IPS-20b (cell line): ENCODE data around the gene TMEM184B.

Experiments used
- H3K27ac ChIP-seq: one replicate; pipeline ENCODE4 v1.5.1; 2013; ENCODE audit warnings: low read length
- H3K27me3 ChIP-seq: 2 replicates; pipeline ENCODE4 v1.6.1; 2013; ENCODE audit warnings: mild to moderate bottlenecking, low read length, inconsistent platforms; ENCODE audit not compliant: insufficient read depth
- H3K36me3 ChIP-seq: 2 replicates; pipeline ENCODE4 v1.6.1; 2013; ENCODE audit warnings: low read depth, mild to moderate bottlenecking, inconsistent platforms, low read length, moderate library complexity; ENCODE audit not compliant: insufficient read depth
- H3K4me1 ChIP-seq: 2 replicates; pipeline ENCODE4 v1.6.1; 2013; ENCODE audit warnings: mild to moderate bottlenecking, control low read depth, inconsistent platforms, low read length, moderate library complexity; ENCODE audit not compliant: insufficient read depth
- H3K4me3 ChIP-seq: 2 replicates; pipeline ENCODE4 v1.5.1; 2013; ENCODE audit warnings: mild to moderate bottlenecking, low read length, inconsistent platforms
- H3K9ac ChIP-seq: 2 replicates; pipeline ENCODE4 v1.6.1; 2013; ENCODE audit warnings: low read depth, mild to moderate bottlenecking, inconsistent platforms, low read length, moderate library complexity
- H3K9me3 ChIP-seq: 2 replicates; pipeline ENCODE4 v1.6.1; 2013; ENCODE audit warnings: mild to moderate bottlenecking, low read depth, low read length, inconsistent platforms; ENCODE audit not compliant: insufficient read depth

Gene TMEM184B

DNA sequence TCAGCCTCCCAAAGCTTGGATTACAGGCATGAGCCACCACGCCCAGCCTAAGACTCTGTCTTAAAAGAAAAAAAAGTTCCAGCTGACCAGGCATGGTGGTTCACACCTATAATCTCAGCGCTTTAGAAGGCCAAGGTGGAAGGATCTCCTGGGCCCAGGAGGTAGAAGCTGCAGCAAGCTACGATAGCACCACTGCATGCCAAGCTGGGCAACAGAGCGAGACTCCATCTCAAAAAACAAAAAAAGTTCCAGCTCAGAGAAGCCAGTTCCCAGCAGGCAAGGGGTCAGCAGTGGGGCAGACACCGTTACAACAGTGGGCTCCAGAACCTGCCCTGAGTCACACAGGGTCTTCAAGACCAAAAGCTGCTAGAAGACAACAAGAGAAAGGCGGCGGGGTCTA, 3.3 kb downstream of the TMEM184B start:
- Histone ChIP-seq H3K36me3 (peaks cover 4% of the 10 kb centered on the region), H3K4me1 (peaks cover 13% of the 10 kb centered on the region; the same call in 1 of the 2 replicates), H3K4me3 (no peak overlapping the region), H3K9ac (no peak overlapping the region), H3K9me3 (no peaks in the 10 kb centered on the region), H3K27me3 (peaks cover 5% of the 10 kb centered on the region; the same call in 1 of the 2 replicates), H3K27ac (no peak overlapping the region)

DNA sequence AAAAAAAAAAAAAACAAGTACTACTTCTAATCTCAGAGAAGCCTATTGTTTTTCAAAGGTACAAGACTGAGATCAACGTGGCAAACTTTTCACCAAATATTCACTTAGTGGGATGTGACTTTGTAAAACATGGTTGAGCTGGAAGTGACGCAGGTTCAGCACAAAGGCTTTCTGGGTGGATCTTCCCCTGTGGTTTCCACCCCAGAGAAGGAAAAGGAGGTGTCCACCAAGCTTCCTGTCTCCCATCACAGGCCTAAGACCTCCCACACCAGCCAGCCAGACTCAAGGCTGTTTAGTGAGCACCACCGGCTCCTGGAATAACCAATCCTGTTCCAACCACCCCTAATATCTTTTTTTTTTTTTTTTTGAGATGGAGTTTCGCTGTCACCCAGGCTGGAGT, 5.7 kb downstream of the TMEM184B start:
- no peak overlapping the region for H3K27ac ChIP-seq
- peaks cover 9% of the 10 kb centered on the region; the same call in 1 of the 2 replicates for H3K4me1 ChIP-seq
- peaks cover 16% of the 10 kb centered on the region for H3K36me3 ChIP-seq
- H3K27me3 ChIP-seq: no peaks in the 10 kb centered on the region
- H3K9me3 ChIP-seq: no peaks in the 10 kb centered on the region
- no peak overlapping the region for H3K4me3 ChIP-seq
- no peak overlapping the region for H3K9ac ChIP-seq

DNA sequence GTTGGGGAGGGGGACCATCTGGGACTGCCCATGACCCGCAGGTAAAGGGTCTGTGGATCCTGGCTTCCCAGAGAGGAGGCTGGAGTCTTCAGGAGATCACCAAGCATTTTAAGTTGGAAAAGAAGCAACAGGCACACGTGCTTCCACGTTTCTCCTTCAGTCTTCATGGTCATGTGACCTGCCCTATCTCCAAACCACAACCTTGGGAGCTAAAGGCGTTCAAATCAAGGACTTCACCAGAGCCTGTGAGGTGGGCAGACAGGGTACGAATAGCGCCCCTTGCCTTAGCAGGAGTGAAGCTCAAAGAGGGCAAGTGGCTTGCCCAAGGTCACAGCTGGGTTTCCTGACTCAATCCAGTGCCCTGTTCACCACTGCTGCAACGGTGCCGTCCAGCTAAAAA, 6.7 kb downstream of the TMEM184B start:
- Histone ChIP-seq H3K9ac (no peak overlapping the region), H3K36me3 (peaks cover 16% of the 10 kb centered on the region), H3K27ac (no peak overlapping the region), H3K9me3 (no peaks in the 10 kb centered on the region), H3K4me1 (peaks cover 8% of the 10 kb centered on the region), H3K27me3 (no peaks in the 10 kb centered on the region), H3K4me3 (no peak overlapping the region)

DNA sequence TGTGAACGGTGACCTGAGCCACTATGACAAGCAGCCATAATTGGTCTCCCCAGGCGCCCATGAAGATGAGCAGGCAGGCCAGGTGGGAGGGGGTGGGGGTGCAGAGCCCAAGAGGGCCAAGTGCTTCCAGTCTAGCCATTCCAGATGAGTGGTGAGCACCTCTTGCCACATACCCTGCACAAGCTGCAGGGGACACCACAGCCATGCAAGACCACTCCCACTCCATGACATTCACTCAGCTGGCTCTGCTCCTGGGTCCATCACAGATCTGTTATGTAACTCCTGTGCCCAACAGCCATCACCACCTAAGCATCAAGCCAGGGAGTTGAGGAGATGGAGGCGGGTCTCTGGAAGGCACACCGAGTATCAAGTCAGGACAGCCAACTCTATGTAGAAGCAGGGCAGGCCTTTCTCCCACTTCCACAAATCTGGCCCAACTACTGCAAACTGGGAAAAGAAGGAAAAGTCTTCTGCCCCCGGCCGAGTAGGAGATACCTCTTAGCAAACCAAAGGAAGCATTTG, 8.4 kb downstream of the TMEM184B start:
- Histone ChIP-seq H3K4me3 (no peak overlapping the region), H3K4me1 (peaks cover 11% of the 10 kb centered on the region), H3K36me3 (peaks cover 16% of the 10 kb centered on the region)

DNA sequence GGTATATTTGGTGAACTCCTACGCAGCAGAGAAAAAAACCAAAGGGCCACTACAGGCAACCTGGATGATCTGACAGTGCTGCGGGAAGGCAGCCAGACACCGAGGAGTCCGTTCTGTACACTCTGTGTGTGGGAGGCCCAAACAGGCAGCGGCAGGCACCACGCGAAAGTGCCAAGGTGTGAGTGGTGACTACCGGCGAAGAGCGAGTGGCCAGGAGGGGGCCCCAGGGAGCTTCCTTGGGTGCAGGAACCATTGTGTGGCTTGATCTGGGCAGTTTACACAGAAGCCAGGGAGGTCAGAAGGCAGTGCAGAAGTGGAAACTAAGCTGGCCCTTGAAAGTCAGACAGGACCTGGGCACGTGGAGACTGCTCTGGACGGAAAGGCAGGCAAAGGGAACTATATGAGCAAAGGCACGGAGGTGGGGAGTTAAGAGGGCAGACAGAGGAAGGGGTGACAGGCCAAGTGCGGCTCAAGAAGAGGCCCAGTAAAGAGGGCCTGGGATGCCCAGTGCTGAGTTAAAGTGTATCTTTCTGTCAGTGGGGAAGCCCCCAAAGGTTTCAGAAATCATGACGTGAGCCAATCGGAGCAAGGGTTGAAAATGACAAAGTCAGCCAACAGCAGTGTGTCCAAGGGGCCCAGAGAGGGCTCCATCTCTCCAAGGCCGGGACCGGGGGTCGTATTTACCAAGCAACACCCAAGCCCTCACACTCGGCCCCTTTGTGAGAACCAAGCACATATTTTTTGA, 10.6 kb downstream of the TMEM184B start:
- no peaks in the 10 kb centered on the region for H3K27me3 ChIP-seq
- no peaks in the 10 kb centered on the region for H3K9me3 ChIP-seq
- peaks cover 15% of the 10 kb centered on the region for H3K4me1 ChIP-seq
- H3K4me3 ChIP-seq: no peak overlapping the region
- H3K9ac ChIP-seq: 0 out of 2 replicates have a peak overlapping the region, but pooled peaks have one; percentile 11
- peaks cover 16% of the 10 kb centered on the region for H3K36me3 ChIP-seq
- H3K27ac ChIP-seq: no peak overlapping the region

More for the DNA sequence above, 8.4 kb downstream of the TMEM184B start:
- Histone ChIP-seq H3K27ac (no peak overlapping the region), H3K27me3 (no peaks in the 10 kb centered on the region), H3K9ac (no peak overlapping the region), H3K9me3 (no peaks in the 10 kb centered on the region)

DNA sequence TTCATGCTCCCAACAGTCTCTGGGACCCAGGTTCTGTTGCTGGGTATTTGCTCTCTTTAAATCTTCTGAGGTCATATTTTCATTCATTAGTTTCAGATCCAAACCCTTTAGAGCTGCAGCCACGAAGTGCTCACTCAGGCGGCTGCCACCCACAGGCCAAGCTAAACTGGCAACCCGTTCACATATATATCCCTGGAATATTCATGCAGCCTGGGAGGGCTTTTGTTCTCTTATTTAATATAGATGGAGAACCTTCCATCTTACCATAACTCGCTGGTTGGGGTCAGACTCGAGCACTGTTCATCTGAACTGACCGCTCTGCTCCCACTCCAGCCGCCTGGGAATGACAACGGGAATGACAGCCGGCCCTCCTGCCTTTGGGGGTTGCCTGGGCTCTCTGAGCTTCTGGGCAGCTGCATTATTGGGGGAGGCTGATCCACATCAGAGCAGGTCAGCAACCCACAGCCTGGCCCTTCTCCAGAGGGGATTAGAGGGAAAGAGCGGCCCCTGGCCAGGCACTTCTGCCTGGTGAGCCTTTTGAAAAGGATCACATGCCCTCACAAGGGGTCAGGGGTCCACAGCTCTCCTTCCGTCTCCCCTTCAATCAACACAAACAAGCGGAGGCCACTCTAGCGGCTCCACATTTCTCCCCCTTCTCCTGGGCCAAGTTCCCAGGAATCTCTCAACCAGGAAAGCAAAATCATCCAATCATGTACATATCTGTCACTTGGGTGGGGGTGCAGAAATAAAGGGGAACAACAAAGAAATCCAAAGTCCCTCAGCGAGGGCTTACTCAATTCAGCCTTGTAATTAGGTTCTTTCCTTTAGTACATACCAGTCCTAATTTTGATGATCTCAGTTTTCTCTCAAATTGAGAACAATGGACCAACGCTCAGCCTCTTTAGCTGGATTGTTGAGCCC, 11.8 kb downstream of the TMEM184B start:
- Histone ChIP-seq H3K4me1 (peaks cover 15% of the 10 kb centered on the region), H3K9ac (no peak overlapping the region), H3K27me3 (no peaks in the 10 kb centered on the region), H3K4me3 (no peak overlapping the region), H3K36me3 (peaks cover 15% of the 10 kb centered on the region), H3K27ac (no peak overlapping the region), H3K9me3 (no peaks in the 10 kb centered on the region)

DNA sequence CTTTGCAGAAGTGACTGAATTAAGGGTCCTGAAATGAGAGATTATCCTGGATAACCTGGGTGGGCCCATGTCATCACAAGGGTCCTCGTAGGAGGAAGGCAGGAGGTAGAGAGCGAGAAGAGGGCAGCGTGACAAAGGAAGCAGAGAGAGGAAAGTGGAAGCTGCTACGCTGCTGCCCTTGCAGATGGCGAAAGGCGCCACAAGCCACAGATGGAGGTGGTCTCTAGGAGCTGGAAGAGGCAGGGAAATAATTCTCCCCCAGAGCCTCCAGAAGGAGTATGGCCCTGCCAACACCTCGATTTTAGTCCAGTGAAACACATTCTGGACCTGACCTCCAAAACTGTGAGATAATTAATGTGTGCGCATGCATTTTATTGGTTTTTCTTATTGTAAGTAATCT, 13.4 kb downstream of the TMEM184B start:
- peaks cover 12% of the 10 kb centered on the region; the same call in 1 of the 2 replicates for H3K36me3 ChIP-seq
- H3K27ac ChIP-seq: no peak overlapping the region
- no peak overlapping the region for H3K9ac ChIP-seq
- no peak overlapping the region for H3K4me3 ChIP-seq
- no peaks in the 10 kb centered on the region for H3K9me3 ChIP-seq
- no peaks in the 10 kb centered on the region for H3K27me3 ChIP-seq
- H3K4me1 ChIP-seq: peaks cover 12% of the 10 kb centered on the region

DNA sequence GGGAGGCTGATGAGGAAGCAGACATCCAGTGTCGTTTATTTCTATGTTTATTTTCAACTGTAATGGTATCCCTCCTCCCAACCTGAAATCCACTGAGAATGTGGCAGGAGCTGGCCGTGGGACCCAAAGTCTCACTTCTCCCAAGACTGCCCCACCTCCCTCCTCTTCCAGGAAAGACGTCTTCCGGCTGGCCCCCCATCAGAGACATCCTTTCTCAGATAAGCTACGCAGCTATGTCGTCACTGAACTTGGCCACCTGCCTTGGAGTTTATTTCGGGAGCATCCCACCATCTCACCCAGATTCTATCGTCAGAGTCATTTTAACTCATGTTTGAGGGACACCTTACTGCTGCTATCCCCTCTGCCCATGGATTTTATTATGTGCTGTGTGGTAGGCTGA, 13.9 kb downstream of the TMEM184B start:
- H3K9ac ChIP-seq: no peak overlapping the region
- H3K27ac ChIP-seq: no peak overlapping the region

DNA sequence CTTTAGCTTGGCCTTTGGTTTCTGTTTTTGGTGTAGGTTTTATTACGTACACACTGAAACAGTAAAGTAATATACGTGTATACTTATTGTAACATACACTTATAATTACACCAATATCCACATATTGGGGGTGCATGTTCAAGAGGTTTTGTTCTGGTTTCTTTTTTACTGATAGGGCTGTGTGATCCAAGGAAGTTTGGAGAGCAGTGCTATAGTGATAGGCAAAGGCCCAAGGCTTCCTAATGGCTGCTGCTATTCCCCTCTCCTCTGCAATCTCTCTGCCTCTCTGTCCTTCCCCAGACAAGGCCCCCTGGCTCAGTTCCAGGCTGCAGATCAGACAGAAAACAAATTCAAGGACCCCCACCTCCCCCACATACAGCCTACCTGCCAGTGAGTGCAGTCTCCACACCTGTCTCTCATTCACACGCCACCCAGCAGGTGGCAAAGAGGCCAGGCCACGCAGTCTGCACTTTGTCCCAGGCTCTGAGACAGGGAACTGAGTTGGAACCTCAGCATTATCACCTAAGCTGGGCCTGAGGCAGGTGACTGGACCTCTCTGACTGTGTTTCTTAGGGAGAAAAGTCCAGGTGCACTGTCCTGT, 15.1 kb downstream of the TMEM184B start:
- peaks cover 12% of the 10 kb centered on the region for H3K4me1 ChIP-seq
- peak overlapping the region; percentile 16; the same call in 1 of the 2 replicates for H3K9ac ChIP-seq
- H3K36me3 ChIP-seq: no peaks in the 10 kb centered on the region; the same call in 1 of the 2 replicates
- no peak overlapping the region for H3K27ac ChIP-seq
- no peaks in the 10 kb centered on the region for H3K27me3 ChIP-seq
- no peak overlapping the region for H3K4me3 ChIP-seq
- H3K9me3 ChIP-seq: no peaks in the 10 kb centered on the region

More for the DNA sequence above, 13.9 kb downstream of the TMEM184B start:
- H3K27me3 ChIP-seq: no peaks in the 10 kb centered on the region
- no peak overlapping the region for H3K4me3 ChIP-seq
- H3K4me1 ChIP-seq: peaks cover 12% of the 10 kb centered on the region
- peaks cover 10% of the 10 kb centered on the region; the same call in 1 of the 2 replicates for H3K36me3 ChIP-seq
- H3K9me3 ChIP-seq: no peaks in the 10 kb centered on the region

DNA sequence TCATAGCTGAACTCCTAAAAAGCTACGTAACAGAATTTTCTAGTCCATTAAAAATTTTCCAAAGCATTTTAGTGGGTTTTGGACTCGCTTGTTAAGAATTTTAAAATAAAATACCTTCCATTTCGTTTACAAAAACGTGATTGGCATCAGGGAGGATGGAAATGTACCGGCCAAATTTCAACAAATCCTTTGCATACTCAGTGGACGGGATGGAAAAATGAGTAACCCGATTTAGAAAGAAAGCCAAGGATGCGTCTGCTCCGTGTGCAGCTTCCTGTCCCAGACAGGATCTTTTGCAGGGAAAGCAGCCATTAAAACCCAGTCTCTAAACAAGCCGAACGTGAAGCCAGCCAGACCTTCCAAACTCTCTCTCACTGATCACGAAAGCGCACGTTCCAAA, 15.6 kb downstream of the TMEM184B start:
- no peaks in the 10 kb centered on the region for H3K9me3 ChIP-seq
- no peak overlapping the region for H3K9ac ChIP-seq
- no peak overlapping the region for H3K27ac ChIP-seq
- H3K27me3 ChIP-seq: no peaks in the 10 kb centered on the region
- H3K36me3 ChIP-seq: no peaks in the 10 kb centered on the region; the same call in 1 of the 2 replicates
- H3K4me3 ChIP-seq: no peak overlapping the region
- H3K4me1 ChIP-seq: peaks cover 12% of the 10 kb centered on the region

DNA sequence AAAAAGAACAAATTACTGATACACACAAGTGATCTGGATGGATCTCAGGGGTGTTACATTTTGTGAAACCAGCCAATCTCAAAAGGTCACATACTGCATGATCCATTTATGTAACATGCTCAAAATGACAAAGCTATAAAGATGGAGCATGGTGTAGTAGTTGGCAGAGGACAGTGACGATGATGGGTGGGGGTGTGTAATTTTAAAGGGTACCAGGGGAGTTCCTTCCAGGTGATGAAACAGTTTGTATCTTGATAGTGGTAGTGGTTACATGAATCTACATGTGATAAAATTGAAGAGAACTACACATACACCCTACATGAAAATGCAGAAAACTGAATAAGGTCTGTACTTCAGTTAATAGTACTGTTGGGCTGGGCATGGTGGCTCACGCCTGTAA, 17.1 kb downstream of the TMEM184B start:
- H3K4me1 ChIP-seq: peaks cover 4% of the 10 kb centered on the region; the same call in 1 of the 2 replicates
- no peaks in the 10 kb centered on the region for H3K27me3 ChIP-seq
- H3K4me3 ChIP-seq: no peak overlapping the region
- no peak overlapping the region for H3K9ac ChIP-seq
- H3K36me3 ChIP-seq: no peaks in the 10 kb centered on the region; the same call in 1 of the 2 replicates
- H3K9me3 ChIP-seq: no peaks in the 10 kb centered on the region
- no peak overlapping the region for H3K27ac ChIP-seq
